OCI-LY1 (cell line): ENCODE results near the gene CELSR1.

Source experiments
- H2AFZ ChIP-seq: fragments of 200-600 bp; sonication (generic), shearing (Covaris generic); 2 replicates; pipeline ENCODE4 v1.6.0; 2014; ENCODE audit warnings: antibody characterized with exemption, mild to moderate bottlenecking, low read length
- H3F3A ChIP-seq: fragments of 200-600 bp; sonication (generic), shearing (Covaris generic); 2 replicates; pipeline ENCODE4 v1.6.0; 2014; ENCODE audit warnings: mild to moderate bottlenecking, antibody characterized with exemption, low read length, moderate library complexity; ENCODE audit not compliant: insufficient read depth
- H3K27ac ChIP-seq: fragments of 200-600 bp; sonication (generic); 2 replicates; pipeline ENCODE4 v1.5.1; 2014; ENCODE audit warnings: low read length, mixed run types, mild to moderate bottlenecking, low read depth; ENCODE audit not compliant: poor library complexity, severe bottlenecking
- H3K27me3 ChIP-seq: fragments of 200-600 bp; sonication (generic); 2 replicates; pipeline ENCODE4 v1.6.0; 2014; ENCODE audit warnings: antibody characterized with exemption, mild to moderate bottlenecking, low read length, moderate library complexity; ENCODE audit not compliant: insufficient read depth
- H3K36me3 ChIP-seq: fragments of 200-600 bp; sonication (generic); 2 replicates; pipeline ENCODE4 v1.6.1; 2014; ENCODE audit warnings: mild to moderate bottlenecking, antibody characterized with exemption, low read length, moderate library complexity, mixed read lengths; ENCODE audit not compliant: insufficient read depth
- H3K4me1 ChIP-seq: fragments of 200-600 bp; sonication (generic); 2 replicates; pipeline ENCODE4 v1.5.1; 2014; ENCODE audit warnings: mild to moderate bottlenecking, low read length, moderate library complexity; ENCODE audit not compliant: insufficient read depth, severe bottlenecking
- H3K4me2 ChIP-seq: fragments of 200-600 bp; sonication (generic), shearing (Covaris generic); 2 replicates; pipeline ENCODE4 v1.6.1; 2014; ENCODE audit warnings: low read length
- H3K4me3 ChIP-seq: fragments of 200-600 bp; sonication (generic); 2 replicates; pipeline ENCODE4 v1.5.1; 2014; ENCODE audit warnings: low read length, low read depth, mild to moderate bottlenecking, mixed read lengths; ENCODE audit not compliant: poor library complexity, severe bottlenecking
- H3K79me2 ChIP-seq: fragments of 200-600 bp; shearing (Covaris generic); 2 replicates; pipeline ENCODE4 v1.6.1; 2016; ENCODE audit warnings: mixed run types, low read length, mixed read lengths; ENCODE audit not compliant: insufficient read depth
- H3K9ac ChIP-seq: fragments of 200-600 bp; sonication (generic), shearing (Covaris generic); 2 replicates; pipeline ENCODE4 v1.6.1; 2014; ENCODE audit warnings: mild to moderate bottlenecking, low read length, mixed read lengths
- H3K9me2 ChIP-seq: fragments of 200-600 bp; sonication (generic), shearing (Covaris generic); 2 replicates; pipeline ENCODE4 v1.6.1; 2014; ENCODE audit warnings: low read depth, mild to moderate bottlenecking, low read length, mixed read lengths
- H3K9me3 ChIP-seq: fragments of 200-600 bp; shearing (Covaris generic); 2 replicates; pipeline ENCODE4 v1.6.1; 2014; ENCODE audit warnings: low read length, mixed read lengths
- H4K20me1 ChIP-seq: fragments of 200-600 bp; sonication (generic), shearing (Covaris generic); 2 replicates; pipeline ENCODE4 v1.6.0; 2016; ENCODE audit warnings: mild to moderate bottlenecking, low read length; ENCODE audit not compliant: insufficient read depth
- CTCF ChIP-seq: fragments of 200-600 bp; sonication (generic), shearing (Covaris generic); IDR thresholded peaks from 2 replicates; pipeline ENCODE4 v1.5.1; 2017; ENCODE audit warnings: mild to moderate bottlenecking, antibody characterized with exemption, low read length, moderate library complexity, mixed read lengths
- EZH2 ChIP-seq: fragments of 200-600 bp; sonication (generic), shearing (Covaris generic); IDR thresholded peaks from 2 replicates; pipeline ENCODE4 v1.8.0; 2017; ENCODE audit warnings: borderline replicate concordance, mixed run types, mild to moderate bottlenecking, antibody characterized with exemption, low read length, moderate library complexity, mixed read lengths

The CELSR1 gene

DNA sequence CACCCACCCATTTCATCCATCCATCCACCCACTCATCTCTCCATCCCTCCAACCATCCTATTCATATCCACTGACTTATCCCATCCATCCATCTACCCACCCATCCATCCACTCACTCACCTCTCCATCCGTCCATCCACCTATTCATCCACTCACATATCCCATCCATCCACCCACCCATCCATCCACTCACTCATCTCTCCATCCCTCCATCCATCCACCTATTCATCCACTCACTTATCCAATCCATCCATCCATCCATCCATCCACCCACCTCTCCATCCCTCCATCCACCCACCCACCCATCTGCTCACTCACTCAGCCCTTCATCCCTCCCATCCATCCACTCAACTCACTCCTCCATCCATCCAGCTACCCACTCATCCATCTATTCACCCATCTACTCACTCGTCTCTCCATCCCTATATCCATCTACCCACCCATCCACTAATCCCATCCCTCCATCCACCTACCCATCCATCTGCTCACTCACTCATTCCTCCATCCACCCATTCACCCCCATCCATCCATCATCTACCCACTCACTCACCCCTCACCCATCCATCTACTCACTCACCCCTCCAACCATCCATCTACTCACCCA, 165.7 kb downstream of the CELSR1 start:
- Histone ChIP-seq H3K4me2 (no peak overlapping the region), H3K79me2 (no peaks in the 10 kb centered on the region), H3K27me3 (no peaks in the 10 kb centered on the region), H2AFZ (no peak overlapping the region), H3K4me1 (peaks cover 18% of the 10 kb centered on the region), H3F3A (no peaks in the 10 kb centered on the region), H3K9me3 (peaks cover 5% of the 10 kb centered on the region; the same call in 1 of the 2 replicates), H3K27ac (no peak overlapping the region), H3K36me3 (peaks cover 11% of the 10 kb centered on the region), H4K20me1 (no peaks in the 10 kb centered on the region), H3K9me2 (no peaks in the 10 kb centered on the region), H3K9ac (no peak overlapping the region), H3K4me3 (no peak overlapping the region)
- no peak for TF ChIP-seq CTCF

DNA sequence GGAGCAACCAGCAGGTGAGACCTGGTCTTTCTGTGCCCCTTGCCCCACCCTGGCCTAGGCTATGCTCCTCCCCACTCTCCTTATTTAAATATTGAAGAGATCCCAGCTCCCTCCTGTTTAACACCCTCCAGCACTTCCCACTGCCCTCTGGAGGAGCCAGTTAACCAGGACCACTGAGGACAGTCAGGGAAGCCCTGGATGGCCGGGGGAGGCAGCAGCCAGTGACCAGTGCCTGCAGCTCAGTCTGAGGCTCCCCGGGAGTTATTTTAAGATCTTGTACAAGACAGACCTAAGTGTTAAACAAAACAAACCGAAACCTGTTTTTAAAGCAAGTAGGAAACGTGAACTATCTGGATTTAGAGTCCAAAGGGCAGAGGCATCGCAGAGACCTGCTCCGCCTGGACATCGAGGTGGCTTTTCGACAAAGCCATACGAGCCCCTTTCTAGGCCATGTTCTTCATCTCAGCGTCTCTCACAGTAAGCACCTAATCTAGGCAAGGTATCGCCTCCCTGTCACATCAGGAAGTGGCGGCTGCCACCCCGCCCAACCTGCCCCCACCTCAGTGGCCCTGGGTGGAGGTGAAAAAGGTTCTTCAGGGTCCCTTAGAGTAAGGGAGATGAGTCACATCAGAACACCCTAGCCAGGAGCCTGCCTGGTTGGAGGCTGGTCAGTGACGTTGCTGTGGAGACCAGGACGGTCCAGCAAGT, 166.7 kb downstream of the CELSR1 start:
- Histone ChIP-seq H3K79me2 (no peaks in the 10 kb centered on the region), H3K27ac (no peak overlapping the region), H3K4me2 (no peak overlapping the region), H3F3A (no peaks in the 10 kb centered on the region), H2AFZ (no peak overlapping the region), H3K9me3 (peaks cover under 1% of the 10 kb centered on the region; the same call in 1 of the 2 replicates), H3K9ac (no peak overlapping the region), H4K20me1 (no peaks in the 10 kb centered on the region), H3K36me3 (peaks cover 2% of the 10 kb centered on the region), H3K9me2 (no peaks in the 10 kb centered on the region), H3K4me1 (peaks cover 21% of the 10 kb centered on the region), H3K4me3 (no peak overlapping the region), H3K27me3 (no peaks in the 10 kb centered on the region)
- no peak for TF ChIP-seq EZH2
- TF ChIP-seq CTCF = no peak

DNA sequence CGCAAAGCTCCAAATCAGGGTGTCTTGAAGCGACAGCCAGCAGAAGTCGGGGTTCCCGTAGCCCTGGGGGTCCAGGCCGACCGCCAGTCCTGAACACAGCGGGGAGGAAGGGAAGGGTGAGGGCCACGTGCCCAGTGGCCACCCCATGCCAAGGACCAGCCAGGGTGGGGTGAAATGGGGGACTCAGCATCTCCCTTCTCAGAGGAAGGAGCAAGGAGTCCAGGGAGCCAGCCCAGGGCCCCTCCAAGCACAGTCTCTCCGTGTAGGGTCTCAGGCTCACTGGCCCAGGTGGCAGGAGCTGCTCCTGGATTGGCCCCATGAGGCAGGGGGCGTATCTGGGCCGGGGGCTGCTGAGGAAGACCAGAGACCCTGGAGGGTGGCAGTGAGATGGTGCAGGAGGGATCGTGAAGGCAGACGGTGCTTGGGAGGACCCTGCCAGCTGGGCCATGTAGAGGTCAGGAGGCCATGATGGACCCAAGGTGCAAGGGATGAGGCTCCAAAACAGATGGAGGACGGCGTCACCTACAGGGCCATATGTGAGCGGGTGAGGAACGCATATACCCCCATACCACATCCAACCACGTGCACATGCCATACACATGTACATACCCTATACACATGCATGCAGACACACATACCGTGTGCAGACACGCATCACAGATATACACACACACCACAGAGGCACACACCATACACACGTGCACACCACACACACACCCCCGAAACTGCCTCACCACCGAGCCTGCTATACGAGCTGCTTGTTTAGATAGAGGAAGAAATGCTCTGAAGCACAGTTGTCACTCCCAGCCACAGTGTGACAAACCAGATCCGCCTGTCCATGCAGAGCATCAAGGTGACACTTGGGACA, 167.5 kb downstream of the CELSR1 start:
- Histone ChIP-seq H3K4me3 (no peak overlapping the region), H3F3A (no peaks in the 10 kb centered on the region), H3K36me3 (no peaks in the 10 kb centered on the region; the same call in 1 of the 2 replicates), H3K9me2 (no peaks in the 10 kb centered on the region), H3K4me1 (peaks cover 23% of the 10 kb centered on the region), H3K4me2 (no peak overlapping the region), H3K27me3 (no peaks in the 10 kb centered on the region), H3K9ac (no peak overlapping the region), H3K79me2 (no peaks in the 10 kb centered on the region), H4K20me1 (no peaks in the 10 kb centered on the region), H3K27ac (no peak overlapping the region), H2AFZ (no peak overlapping the region), H3K9me3 (no peaks in the 10 kb centered on the region)
- TF ChIP-seq EZH2 (no peak), CTCF (no peak)
